RWPE1 (cell line): ENCODE data around the gene FAM200B.

Source experiments
- CTCF ChIA-PET: fragments of 350-600 bp; sonication (Branson Sonifier 250); formaldehyde crosslinking; extraction: SDS; loops from one replicate; lab custom pipeline; 2021; lab: Yijun Ruan, JAX
- POLR2A ChIA-PET: fragments of 400-600 bp; formaldehyde crosslinking; extraction: SDS; loops from one replicate; lab custom pipeline; 2020; ENCODE audit warnings: antibody characterized with exemption; ENCODE audit not compliant: low non-redundant PET; lab: Yijun Ruan, JAX
- DNase-seq: peaks from one replicate; pipeline ENCODE4 v3.0.0; 2012; ENCODE audit warnings: low spot score
- H3K27ac ChIP-seq: fragments of 450-650 bp; 2 replicates; pipeline ENCODE4 v1.5.1; 2017
- CTCF ChIP-seq: fragments of 450-650 bp; conservative IDR thresholded peaks from 2 replicates; pipeline ENCODE4 v1.5.1; 2017; ENCODE audit warnings: low read depth, mild to moderate bottlenecking

FAM200B gene

GRCh38 chr4:15735536-15735935 lies 53.9 kb downstream of the FAM200B start:
- DNase-seq = no peak
- no peak for TF ChIP-seq CTCF
- POLR2A ChIA-PET = no interaction called here
- CTCF ChIA-PET = interaction anchor here (0.6 kb wide), 1 partner anchor 13 kb away, joined by 3 read pairs; no protein-coding TSS in a partner anchor
- H3K27ac ChIP-seq = no peak overlapping the region

GRCh38 chr4:15736514-15737050 lies 55.0 kb downstream of the FAM200B start:
- ChIA-PET CTCF (interaction anchor here (1.2 kb wide), 1 partner anchor 220 kb away, joined by 5 read pairs; no protein-coding TSS in a partner anchor), POLR2A (no interaction called here)
- no peak for DNase-seq
- no peak overlapping the region for H3K27ac ChIP-seq
- TF ChIP-seq CTCF = no peak

- POLR2A ChIA-PET = no interaction called here
- CTCF ChIA-PET = interaction anchor here (1.2 kb wide), 1 partner anchor 219 kb away, joined by 5 read pairs; no protein-coding TSS in a partner anchor
Measured at GRCh38 chr4:15737255-15737654, 55.6 kb downstream of the FAM200B start.

GRCh38 chr4:15738877-15739276 lies 57.2 kb downstream of the FAM200B start:
- ChIA-PET POLR2A (no interaction called here), CTCF (no interaction called here)
- DNase-seq = no peak
- H3K27ac ChIP-seq = no peak overlapping the region
- no peak for TF ChIP-seq CTCF

More at GRCh38 chr4:15737255-15737654, 55.6 kb downstream of the FAM200B start:
- no peak overlapping the region for H3K27ac ChIP-seq
- TF ChIP-seq CTCF = no peak
- no peak for DNase-seq
